HG03520 (cell line): ENCODE data around the gene CNOT11.
"Not testable (repeated sequence)": the region's sequence is repeated elsewhere in the genome, so short reads cannot be mapped to it uniquely, and the experiment has no call there.

Experiments used
- ATAC-seq: cut with Tn5 transposase; IDR thresholded peaks from one replicate; pipeline ENCODE4 v1.9.1; 2021; ENCODE audit warnings: mild to moderate bottlenecking, moderate library complexity; ENCODE audit not compliant: unreplicated experiment

Gene CNOT11

DNA sequence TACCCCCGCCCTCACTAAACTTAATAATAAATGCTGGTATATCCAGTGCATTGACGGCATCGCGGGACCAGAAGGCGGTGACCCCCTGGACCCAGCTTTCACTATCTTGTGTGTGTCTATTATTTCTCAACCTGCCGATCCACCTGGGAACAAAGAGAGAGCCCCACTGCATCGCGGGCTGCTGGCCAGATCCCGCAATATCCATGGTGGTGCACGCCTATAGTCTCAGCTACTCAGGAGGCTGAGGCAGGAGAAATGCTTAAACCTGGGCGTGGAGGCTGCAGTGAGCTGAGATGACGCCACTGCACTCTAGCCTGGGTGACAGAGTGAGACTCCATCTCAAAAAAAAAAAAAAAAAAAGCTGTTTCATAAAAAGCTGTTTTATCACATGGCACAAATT lies 7.8 kb upstream of the CNOT11 start:
- ATAC-seq = not testable (repeated sequence)

DNA sequence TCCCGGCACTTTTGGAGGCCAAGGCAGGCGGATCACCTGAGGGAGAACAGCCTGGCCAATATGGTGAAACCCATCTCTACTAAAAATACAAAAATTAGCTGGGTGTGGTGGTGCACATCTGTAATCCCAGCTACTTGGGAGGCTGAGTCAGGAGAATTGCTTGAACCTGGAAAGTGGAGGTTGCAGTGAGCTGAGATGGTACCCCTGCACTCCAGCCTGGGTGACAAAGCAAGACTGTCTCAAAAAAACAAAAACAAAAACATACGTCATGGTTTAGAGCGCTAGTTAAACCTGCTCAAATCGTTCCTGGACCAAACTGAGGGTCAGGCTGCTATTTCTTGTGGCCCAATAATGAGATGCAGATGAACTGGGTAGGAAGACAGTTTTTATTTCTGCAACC lies 7.2 kb upstream of the CNOT11 start:
- not testable (repeated sequence) for ATAC-seq

DNA sequence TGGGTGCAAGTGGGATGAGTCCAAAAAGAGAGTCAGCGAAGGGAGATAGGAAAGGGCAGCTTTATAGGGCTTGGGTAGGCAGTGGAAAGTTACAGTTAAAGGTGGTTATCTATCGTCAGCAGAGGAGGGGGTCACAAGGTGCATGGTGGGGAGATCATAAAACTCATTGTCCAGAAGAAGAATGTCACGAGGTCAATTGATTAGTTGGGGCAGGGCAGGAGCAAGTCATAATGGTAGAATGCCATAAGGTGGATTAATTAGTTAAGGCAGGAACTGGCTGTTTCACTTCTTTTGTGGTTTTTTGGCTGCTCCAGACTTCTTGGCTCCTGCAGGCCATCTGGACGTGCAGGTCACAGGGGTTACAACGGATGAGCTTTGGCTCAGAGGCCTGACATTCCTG lies 3.9 kb upstream of the CNOT11 start:
- ATAC-seq = not testable (repeated sequence)

DNA sequence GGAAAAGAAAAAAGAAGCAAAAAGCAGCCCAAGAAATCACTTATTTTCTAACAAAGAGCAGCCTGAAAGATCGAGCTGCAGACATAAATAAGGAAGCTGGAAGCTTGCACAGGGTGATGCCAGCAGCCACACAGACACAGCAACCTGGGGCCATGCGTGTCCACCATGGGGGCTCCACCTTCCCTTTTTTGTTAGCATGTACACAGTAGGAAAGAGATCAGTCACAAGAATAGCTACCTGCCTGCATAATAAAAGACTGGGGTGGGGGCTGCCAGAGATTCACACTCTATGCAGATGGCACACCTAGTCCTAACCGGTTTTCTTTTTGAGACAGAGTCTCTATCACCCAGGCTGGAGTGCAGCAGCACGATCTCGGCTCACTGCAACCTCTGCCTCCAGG lies 2.9 kb upstream of the CNOT11 start:
- no peak for ATAC-seq

DNA sequence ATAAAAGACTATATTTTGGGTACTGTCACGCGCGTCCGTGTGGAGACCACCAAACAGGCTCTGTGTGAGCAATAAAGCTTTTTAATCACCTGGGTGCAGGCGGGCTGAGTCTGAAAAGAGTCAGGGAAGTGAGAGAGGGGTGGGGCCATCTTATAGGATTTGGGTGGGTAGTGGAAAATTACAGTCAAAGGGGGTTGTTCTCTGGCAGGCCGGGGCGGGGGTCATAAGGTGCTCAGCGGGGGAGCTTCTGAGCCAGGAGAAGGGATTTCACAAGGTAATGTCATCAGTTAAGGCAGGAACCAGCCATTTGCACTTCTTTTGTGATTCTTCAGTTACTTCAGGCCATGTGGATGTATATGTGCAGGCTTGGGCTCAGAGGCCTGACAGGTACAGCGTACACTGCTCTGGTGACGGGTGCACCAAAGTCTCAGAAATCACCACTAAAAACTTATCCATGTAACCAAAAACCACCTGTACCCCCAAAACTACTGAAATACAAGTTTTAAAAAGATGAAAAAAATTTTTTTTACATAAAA lies 1.4 kb upstream of the CNOT11 start:
- not testable (repeated sequence) for ATAC-seq

DNA sequence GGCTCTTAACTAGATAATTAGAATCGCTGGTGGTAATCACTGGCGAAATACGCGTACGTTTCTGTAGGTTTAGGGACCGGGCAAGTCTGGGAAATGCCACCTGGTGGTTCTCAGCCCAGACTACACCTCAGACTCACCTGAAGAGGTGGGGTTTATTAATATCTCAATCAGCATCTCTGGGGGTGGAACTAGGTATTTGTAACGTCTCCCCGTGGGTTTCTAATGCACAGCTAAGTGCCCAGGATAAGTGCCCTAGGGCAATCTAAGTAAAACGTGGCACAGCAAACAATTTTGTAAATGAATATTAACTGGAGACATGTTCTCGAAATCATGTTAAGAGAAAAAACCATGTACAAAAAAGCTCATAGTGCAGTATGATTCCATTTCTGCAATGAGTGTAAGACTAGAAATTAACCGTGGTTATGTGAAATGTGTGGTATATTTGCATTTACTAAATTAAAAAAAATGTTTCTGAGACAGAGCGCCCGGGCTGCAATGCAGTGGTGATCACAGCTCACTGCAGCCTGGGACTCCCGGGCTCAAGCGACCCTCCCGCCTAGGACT lies 760 bp upstream of the CNOT11 start:
- ATAC-seq = peak; percentile 42

DNA sequence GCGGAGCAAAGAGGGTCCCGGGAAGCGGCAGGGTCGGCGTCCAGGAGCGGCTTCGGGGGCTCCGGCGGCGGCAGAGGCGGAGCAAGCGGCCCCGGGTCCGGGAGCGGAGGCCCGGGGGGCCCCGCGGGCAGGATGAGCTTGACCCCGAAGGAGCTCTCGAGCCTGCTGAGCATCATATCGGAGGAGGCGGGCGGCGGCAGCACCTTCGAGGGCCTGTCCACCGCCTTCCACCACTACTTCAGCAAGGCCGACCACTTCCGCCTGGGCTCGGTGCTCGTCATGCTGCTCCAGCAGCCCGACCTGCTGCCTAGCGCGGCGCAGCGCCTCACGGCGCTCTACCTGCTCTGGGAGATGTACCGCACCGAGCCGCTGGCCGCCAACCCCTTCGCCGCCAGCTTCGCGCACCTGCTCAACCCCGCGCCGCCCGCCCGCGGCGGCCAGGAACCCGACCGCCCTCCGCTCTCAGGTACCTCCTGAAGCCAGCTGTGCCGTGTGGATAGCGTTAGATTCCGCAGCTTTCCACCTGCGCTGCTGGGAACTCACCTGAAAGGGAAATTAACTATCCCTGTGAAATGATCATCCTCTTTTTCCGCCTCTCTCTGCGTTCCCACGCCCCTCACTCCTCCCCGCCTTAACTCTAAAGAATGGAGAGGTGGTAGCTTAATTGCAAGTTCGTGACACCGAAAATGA lies 472 bp downstream of the CNOT11 start:
- ATAC-seq = peak; percentile 47

DNA sequence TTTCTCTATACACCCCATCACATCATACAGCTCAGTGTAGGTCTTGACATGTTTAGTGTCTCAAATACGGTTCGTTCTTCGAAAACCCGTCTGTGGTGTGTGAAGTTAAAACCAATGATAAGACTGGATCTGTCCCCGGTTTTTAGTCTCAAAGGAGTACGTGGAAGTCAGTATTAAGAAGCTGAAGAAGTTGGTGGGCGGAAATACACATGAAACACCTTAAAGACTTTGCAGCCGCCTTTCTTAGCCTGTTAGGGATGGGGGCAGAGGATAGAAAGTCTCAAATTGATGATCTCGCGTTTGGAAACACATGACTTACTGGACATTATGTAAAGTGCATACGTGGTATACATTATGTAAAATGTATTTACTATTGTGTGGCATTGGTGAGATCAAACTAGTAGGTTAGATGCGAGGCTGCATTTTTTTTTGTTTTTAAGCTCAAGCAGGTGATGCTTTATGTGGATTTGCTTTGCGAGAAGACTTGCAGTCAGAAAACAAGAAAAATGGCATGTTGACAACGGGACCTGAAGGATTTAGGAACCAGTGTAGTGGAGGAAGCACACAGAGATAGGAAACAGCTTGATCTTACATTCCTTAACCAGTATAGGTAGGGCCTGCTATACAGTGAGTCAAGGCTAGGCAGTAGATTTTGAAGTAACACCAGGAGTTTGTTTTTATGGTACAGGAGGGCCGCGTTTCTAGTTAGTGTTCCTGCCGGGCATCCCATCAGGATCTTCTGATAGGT lies 1.2 kb downstream of the CNOT11 start:
- ATAC-seq = no peak

DNA sequence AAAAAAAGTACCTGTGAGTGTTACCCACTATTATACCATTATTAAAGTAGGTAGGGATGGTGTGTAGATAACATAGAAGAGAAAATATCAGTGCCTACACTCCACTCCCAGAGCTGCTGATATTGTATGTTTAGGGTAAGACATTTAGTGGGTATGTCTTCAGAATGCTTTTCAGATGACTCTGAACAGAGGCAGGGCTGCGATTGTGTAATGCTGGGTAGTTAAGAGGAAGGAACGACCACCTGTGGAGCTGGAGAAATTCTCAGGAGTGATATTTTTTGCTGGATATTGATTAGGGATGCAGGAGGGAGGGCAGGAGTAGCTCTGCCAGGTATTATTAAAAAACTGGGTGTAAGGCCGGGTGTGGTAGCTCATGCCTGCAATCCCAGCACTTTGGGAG lies 2.8 kb downstream of the CNOT11 start:
- no peak for ATAC-seq

DNA sequence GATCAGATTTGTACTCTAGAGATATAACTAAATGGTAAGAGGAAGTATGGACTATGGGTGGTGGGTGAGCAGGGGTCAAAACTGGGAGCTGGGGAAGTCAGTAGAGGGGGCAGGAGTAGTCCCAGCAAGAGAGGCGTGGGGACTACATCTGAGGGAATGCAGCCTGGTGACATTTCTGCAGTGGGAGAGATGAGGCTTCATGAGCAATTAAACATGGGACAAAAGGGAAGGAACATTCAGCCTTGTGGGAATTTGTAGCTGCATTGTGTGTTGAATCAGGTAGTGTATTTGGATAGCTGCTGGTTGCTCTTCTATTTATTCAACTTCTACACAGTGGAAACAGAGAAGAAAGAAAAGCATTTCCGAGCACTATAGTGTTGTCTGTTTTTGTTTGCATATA lies 3.6 kb downstream of the CNOT11 start:
- no peak for ATAC-seq

DNA sequence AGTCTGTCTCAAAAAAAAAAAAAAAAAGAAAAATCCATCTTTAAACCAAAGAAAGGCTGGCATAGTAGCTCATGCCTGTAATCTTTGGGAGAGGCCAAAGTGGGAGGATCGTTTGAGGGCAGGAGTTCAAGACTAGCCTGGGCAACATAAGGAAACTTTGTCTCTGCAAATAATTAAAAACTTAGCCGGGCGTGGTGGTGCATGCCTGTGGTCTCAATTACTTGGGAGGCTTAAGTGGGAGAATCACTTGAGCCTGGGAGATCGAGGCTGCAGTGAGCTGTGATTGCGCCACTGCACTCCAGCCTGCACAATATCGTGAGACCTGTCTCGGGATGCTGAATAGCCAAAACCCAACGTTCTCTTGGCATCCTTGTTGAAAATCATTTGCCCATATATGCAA lies 6.1 kb downstream of the CNOT11 start:
- no peak for ATAC-seq

DNA sequence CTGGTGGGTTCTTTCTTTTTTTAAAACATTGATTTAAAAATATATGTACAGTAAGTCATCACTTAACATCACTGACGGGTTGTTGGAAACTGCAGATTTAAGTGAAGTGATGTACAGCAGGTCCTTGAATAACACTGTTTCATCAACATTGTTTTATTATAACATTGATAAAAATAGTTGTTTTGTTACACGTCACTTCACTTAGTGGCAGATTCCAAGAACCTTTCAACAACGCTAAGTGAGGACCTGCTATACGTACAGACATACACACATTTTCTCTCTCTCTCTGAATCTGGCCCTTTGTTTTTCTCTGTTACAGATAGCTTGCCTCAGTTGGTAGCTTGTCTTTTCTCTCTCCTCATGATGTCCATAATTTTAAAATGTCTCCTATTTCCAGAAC lies 9.5 kb downstream of the CNOT11 start:
- no peak for ATAC-seq

DNA sequence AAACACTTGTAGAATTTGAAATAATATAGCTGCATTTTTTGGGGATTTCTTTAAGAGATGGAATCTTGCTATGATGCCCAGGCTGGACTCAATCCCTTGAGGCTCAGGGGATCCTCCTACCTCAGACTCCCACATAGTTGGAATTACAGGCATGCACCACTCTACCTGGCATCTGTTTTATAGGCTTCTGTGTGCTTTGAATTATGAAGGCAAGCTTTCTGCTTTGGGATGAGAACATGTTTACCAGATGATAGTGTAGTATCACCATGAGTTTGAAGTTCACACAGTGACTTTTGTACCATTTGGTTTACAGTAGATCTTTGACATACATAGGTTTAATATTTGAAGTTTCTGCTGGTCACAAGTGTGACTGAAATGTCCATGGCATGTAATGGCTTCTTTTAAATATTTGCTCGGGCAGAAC lies 10.7 kb downstream of the CNOT11 start:
- no peak for ATAC-seq

DNA sequence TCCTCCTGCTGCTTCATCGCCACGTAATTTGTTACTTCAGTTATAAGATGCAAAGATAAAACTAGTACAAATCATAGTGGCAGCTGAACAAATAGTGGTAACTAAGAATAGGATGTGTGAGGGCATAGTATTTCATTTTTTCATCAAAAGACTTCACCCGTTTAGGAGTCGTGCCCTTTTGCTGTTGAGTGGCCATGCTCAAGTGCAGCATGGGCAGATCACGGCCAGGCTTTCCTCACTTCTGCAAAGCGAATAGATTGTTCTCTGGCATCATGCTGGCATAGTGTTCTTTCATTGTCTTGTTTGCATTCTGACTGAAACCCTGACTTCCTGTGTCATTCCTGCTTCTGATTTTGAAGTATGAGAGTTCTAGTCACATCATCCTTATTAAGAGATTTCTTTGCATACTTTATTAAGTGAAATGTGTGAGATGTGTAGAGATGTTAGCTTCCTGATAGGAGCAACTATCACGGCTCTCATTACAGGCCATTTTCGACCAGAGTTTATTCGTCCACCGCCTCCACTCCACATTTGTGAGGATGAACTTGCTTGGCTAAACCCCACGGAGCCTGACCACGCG lies 11.8 kb downstream of the CNOT11 start:
- no peak for ATAC-seq

DNA sequence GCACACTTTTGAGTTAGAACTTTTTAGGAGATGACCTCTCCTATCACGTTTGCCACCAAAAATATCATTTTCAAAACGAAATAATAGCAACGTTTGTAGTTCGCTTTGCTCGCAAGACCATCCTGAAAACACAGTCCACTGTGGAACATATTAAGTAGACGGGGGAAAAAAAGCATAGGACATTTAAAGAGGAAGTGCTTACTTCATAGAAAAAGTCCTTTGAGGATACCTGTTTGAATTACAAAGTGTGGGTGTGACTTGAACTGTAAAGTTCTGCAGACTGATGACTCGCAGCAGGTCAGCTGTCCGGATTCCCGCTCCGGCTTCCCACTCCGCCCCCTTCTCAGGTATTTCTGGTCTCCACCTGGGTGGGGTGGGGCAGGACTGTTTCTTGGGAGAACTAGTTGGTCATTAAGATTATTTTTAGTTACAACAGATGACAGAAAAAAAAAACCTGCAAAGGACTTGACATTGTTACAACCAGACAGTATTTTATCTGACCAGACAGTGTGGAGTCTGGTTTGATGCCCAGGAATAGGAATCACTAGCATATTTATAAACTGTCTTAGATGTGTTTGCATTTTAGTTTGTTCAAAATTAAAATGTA lies 13.3 kb downstream of the CNOT11 start:
- ATAC-seq = no peak

DNA sequence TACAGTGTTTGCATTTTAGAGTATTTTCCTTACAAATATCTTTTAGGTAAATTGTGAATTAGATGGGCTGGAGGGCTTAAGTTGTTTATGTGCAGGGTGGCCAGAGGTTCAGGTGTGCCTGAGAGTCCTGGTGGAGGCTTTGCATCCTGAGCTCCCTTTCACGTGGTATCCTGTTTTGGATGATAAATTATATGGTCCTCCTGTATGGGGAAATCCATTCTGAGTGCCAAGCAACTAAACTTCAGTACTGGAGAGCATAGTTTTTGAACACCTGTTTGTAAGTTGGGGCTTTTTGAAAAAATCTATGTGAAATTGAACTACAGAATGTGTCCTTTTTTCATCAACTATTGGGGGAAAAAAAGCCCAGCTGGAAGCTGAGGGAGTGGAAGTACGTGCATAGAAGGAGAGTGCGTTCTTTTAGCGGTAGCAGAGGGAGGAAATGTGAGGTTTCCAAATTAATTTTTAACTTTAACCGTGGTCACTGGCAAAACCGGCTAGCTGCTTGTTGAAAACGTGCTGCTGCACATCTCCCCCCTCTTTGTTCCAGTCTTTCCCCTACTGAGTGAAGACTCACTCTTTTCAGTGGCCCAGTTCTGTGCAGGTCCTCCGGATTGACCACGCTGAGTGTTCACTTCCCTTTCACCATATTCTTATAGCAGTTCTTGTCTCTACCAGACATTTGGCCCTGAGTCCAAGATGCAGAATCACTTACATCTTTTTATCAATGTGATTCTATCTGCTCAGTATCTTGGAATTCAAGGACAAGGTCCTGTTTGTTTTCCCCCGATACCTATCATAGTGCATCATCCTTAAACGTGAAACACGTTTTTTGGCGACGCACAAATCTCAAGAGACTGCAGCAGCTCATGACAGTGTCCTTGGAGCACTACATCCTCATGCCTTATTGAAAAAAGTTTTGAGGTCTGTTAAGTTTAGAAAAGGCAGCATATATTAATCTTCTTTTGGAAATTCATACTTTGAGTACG lies 15.3 kb downstream of the CNOT11 start:
- no peak for ATAC-seq

DNA sequence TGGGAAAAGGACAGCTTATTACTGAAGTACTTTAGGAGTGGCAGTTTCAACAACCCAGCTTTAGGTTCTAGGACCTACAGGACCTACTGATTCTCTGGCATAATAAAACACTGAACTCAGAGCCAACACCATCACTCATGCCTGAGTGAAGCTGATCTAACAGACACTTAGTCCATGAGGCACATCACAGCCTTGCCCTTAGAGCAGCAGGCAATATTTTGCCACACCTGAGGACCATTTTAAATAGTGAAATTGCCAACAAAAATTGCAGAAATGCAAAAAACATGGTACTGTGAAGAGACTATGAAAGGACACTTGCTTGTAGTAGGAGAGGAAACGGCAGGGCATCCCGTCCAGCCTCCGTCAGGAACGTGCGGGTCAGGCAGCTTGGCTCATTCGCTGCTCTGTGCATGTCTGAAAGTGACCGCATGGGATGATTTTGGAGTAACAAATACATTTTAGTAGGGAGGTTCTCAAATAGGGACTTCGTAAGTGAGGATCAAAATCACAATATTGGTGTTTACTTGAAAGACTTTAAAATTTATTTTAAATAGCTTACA lies 18.1 kb downstream of the CNOT11 start:
- ATAC-seq = no peak

DNA sequence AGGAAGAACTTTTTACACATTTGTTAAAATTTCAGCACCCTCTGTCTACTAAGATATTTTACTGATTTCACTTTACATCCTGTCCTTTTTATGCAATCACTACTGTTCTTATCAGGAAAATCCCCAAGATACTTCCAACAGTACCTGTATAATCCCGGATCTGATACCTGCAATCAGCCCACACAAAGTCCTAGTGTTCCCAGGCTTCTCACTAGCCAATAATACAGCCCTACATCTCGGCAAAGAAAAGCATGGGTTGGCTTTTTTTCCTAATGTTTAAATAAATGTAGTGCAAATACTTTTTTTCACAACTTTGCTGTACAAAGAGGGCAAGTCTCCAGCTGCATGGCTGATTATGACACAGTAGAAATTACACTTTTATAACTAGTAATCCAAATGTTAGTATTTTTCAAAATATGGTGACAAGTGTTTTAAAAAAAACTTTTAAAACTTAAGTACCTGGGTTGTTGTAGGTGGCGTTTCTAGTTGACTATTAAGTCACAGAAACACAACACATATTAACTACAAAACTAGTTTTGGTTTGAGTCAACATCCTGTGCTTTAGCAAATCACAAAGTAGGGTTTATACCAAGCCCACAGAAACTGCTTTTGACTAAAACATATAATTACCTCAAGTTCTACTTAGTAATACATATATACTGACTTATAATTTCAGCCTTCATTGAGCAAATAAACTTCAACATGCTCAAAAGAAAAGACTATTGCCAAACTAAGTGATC lies 19.5 kb downstream of the CNOT11 start:
- ATAC-seq = peak; percentile 92

DNA sequence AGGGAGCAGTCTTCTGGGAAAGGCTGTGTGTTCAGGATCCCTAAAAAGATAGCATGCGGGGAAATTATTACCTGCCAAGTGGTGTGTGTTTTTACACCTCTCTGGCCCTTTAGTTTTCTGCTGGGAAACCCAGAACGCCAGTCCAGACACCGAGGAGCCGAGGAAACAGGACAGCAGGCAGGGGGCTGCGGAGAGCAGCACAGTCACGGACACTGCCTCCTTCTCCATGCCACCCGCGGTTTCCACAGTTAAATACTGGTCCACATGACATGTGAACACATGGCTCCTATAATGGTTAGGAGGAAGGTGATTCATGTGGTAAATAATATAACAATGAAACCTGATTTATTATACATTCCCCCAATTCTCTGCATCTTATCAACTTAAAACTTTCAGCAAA lies 20.4 kb downstream of the CNOT11 start:
- ATAC-seq = no peak
